HG03066 (cell line): ENCODE results near the gene OR5K1.

Experiments
- ATAC-seq: cut with Tn5 transposase; IDR thresholded peaks from one replicate; pipeline ENCODE4 v1.9.1; 2021; ENCODE audit warnings: low read depth; ENCODE audit not compliant: unreplicated experiment

Gene OR5K1

GRCh38 chr3:98462901-98463300 is at the start of gene OR5K1:
Gene OR5K1, plus strand, starts transcription at chr3:98463201. Its CDS starts 6,376 bp downstream, at chr3:98469577.
- ATAC-seq: no peak

GRCh38 chr3:98432575-98432974 is 30.4 kb upstream of the OR5K1 start:
- ATAC-seq: no peak

- no peak for ATAC-seq
Observed at GRCh38 chr3:98433764-98434163, 29.2 kb upstream of the OR5K1 start.

- no peak for ATAC-seq
Observed at GRCh38 chr3:98434412-98434811, 28.6 kb upstream of the OR5K1 start.

- no peak for ATAC-seq
Observed at GRCh38 chr3:98440283-98440682, 22.7 kb upstream of the OR5K1 start.

- peak; percentile 94 for ATAC-seq
Observed at GRCh38 chr3:98445949-98446406, 17.0 kb upstream of the OR5K1 start.

- ATAC-seq: no peak
Observed at GRCh38 chr3:98449606-98450193, 13.3 kb upstream of the OR5K1 start.

- ATAC-seq: no peak
Observed at GRCh38 chr3:98450372-98450771, 12.6 kb upstream of the OR5K1 start.

GRCh38 chr3:98453827-98454226 is 9.2 kb upstream of the OR5K1 start:
- ATAC-seq: no peak

- ATAC-seq: no peak
Observed at GRCh38 chr3:98454929-98455328, 8.1 kb upstream of the OR5K1 start.

GRCh38 chr3:98457543-98457942 is 5.5 kb upstream of the OR5K1 start:
- no peak for ATAC-seq

- ATAC-seq: no peak
Observed at GRCh38 chr3:98460220-98460619, 2.8 kb upstream of the OR5K1 start.

- no peak for ATAC-seq
Observed at GRCh38 chr3:98482717-98483482, 19.9 kb downstream of the OR5K1 start.

GRCh38 chr3:98483626-98484025 is 20.6 kb downstream of the OR5K1 start:
- no peak for ATAC-seq

GRCh38 chr3:98497381-98497780 is 34.4 kb downstream of the OR5K1 start, which contains the start of gene OR5K2:
Gene OR5K2, plus strand, starts transcription at chr3:98497681. Its CDS starts 0 bp downstream, at chr3:98497681.
- no peak for ATAC-seq

- no peak for ATAC-seq
Observed at GRCh38 chr3:98500019-98500418, 37.0 kb downstream of the OR5K1 start.

GRCh38 chr3:98501270-98501669 is 38.3 kb downstream of the OR5K1 start:
- ATAC-seq: no peak

GRCh38 chr3:98501863-98502576 is 39.0 kb downstream of the OR5K1 start:
- ATAC-seq: no peak

GRCh38 chr3:98504539-98504938 is 41.5 kb downstream of the OR5K1 start:
- no peak for ATAC-seq

- no peak for ATAC-seq
Observed at GRCh38 chr3:98508582-98508981, 45.6 kb downstream of the OR5K1 start.

- ATAC-seq: no peak
Observed at GRCh38 chr3:98512576-98512975, 49.6 kb downstream of the OR5K1 start.
